ENCODE measurements around the gene UGGT2.

GRCh38 chr13:95752677-95753076 lies 300.5 kb downstream of the UGGT2 start:
- TF ChIP-seq CTCF (IDR thresholded peaks at IDR 0.05; ENCODE audit: low read depth, low read length) (no peak), EZH2phosphoT487 (IDR thresholded peaks at IDR 0.05; ENCODE audit: low read depth) (no peak)
